GM18508 (cell line): ENCODE data around the gene PLIN5.

Experiments
- ATAC-seq: cut with Tn5 transposase; IDR thresholded peaks from one replicate; pipeline ENCODE4 v1.9.1; 2021; ENCODE audit warnings: moderate number of reproducible peaks; ENCODE audit not compliant: insufficient read depth, unreplicated experiment

PLIN5 gene

DNA sequence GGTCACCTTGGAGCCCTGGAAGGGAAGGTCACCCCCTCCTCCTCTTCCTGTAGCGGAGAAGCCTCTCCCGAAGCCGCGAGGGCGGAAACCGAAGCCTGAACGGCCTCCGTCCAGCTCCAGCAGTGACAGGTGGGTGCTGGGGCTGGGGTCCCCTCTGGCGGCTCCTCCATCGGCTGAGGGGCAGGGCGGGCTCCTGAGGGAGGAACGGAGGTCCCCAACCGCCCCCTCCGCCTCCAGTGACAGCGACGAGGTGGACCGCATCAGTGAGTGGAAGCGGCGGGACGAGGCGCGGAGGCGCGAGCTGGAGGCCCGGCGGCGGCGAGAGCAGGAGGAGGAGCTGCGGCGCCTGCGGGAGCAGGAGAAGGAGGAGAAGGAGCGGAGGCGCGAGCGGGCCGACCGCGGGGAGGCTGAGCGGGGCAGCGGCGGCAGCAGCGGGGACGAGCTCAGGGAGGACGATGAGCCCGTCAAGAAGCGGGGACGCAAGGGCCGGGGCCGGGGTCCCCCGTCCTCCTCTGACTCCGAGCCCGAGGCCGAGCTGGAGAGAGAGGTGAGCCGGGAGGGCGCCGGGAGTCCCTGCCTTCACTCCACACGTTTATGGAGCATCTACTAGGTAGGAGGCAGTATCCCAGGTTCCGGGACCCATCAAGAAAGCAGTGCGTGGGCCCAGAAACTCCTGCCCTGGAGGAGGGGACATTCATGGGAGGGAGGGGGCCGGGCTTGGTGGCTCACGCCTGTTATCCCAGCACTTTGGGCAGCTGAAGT lies 40.9 kb downstream of the PLIN5 start:
- no peak for ATAC-seq

- ATAC-seq = no peak
These were observed 41.7 kb downstream of the PLIN5 start for GRCh38 chr19:4493104-4493928.

DNA sequence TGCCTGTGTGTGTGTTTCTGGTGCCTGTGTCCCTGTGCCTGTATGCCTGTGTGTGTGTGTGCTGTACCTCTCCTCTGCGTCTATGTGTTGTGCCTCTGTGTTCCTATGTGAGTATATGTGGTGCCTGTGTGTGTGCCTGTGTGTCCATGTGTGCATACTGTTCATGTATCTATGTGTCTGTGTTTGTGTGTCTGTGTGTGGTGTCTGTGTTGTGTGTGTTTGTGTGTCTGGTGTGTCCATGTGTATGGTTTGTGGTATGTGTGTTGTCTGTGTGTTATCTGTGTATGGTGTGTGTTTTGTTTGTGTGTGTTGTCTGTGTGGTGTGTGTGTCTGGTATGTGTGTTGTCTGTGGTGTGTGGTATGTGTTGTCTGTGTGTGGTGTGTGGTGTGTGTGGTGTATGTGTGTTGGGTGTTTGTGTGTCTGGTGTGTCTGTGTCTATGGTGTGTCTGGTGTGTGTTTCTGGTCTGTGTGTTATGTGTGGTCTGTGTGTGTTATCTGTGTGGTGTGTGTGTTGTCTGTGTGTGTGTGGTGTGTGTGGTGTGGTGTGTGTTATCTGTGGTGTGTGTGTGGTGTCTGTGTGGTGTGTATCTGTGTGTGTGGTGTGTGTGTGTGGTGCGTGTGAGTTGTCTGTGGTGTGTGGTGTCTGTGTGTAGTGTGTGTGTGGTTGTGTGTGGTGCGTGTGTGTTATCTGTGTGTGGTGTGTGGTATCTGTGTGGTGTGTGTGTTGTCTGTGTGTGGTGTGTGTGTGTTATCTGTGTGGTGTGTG lies 42.5 kb downstream of the PLIN5 start:
- no peak for ATAC-seq

DNA sequence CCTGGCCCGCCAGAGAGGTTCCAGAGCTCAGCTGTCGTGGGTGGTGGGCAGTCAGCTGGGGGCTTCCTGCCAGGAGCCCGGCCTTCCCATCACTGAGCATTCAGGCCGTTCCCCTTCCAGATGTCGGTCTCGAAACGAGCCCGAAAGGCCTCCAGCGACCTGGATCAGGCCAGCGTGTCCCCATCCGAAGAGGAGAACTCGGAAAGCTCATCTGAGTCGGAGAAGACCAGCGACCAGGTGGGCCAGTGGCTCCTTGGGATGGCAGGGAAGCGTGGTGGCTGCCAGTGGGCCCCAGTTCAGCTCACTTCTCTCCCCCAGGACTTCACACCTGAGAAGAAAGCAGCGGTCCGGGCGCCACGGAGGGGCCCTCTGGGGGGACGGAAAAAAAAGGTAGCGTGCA lies 43.6 kb downstream of the PLIN5 start:
- no peak for ATAC-seq

DNA sequence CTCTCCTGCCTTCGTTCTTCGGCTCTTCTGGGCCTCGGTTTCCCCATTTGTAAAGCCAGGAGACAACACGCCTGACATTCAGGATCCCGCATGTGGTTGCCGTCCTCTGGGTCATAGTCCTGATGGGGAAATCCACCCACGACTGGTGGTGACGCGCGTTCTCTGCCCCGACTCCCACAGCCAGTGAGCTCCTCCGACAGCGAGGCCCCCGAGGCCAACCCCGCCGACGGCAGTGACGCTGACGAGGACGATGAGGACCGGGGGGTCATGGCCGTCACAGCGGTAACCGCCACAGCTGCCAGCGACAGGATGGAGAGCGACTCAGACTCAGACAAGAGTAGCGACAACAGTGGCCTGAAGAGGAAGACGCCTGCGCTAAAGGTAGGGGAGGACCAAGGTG lies 46.5 kb downstream of the PLIN5 start:
- no peak for ATAC-seq

DNA sequence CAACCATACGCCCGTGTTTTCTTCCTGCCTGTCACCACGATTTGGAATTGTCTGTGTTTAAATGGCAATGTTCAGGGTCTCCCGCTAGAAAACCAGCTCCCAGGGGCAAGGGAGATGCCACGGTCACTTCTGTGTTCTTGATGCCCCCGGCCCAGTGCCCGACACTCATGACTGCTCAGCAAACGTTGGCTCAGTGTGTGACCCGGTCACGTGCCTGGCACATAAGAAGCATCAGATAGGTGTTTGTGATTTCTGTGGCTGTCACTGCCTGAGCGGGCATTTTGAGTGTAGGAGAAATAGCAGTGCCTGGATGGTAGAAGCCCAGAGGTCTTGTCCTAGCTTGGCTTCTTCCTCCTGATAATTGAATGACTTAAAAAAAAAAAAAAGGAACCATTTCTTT lies 47.5 kb downstream of the PLIN5 start:
- ATAC-seq = no peak

GRCh38 chr19:4483385-4483784 lies 51.6 kb downstream of the PLIN5 start:
- ATAC-seq = no peak

DNA sequence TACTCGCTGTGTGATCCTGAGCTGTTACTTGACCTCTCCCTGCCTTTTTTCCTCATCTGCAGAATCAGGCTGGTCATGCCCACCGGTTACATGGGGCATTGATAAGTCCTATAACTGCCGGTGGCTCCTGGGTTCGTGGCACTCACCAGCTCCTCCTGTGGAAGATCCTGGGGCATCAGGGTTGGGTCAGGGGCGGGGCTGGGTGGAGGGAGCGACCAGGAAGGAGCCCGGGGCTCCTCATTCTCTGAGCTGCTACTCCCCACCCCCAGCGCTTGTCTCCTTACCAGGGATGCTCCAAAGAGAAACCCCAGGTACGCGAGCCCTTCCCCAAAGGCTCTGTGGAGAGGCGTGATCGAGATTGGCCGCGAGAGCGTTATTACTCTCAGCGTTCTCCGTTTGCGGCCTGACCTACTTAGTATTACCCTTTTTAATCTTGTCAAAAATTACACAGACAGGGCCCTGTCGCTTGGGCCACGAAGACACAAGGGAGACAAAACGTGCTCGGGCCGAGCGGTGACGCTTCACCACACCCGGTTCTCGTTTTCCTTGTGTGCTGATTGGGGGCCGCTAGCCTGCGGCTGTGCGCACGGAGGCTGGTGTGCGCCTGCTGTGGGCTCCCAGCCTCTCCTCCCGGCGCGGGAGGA lies 52.2 kb downstream of the PLIN5 start:
- ATAC-seq = no peak

DNA sequence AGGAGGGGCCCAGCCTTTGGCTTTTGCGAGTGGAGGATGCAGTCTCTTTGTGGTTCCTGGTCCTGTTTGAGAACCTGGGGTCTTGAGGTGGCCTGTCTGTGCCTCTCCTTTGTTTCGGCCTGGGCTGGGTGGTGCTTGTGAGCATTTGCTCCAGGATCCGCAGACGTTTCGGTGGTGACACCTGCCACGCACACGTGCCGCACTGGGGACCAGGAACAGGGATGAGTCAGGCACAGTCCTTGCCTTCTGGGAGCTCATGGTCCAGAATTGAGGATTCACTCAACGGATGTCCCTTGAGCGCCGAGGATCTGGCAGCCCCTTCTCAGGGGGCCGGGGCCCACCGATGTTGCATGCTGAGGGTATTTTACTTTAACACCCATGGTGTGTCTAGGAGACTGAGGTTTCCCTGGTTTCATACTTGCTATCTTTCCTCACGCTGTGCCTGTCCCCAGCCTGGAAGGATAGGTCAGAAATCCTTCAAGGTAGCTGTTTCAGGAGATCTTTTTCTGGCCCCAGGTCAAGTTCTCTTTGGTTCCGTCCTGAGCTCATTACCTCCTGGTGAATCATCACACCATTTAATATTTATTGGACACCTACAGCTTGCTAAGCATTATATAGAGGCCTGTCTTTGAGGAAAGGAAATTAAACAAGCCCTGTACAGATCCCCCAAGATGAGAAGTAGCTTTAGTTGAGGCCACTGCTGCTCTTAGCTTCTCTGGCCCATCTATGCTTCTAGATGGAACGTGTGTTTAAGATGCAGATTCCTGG lies 57.8 kb downstream of the PLIN5 start:
- no peak for ATAC-seq

GRCh38 chr19:4474514-4475022 lies 60.5 kb downstream of the PLIN5 start:
- no peak for ATAC-seq

GRCh38 chr19:4473763-4474513 lies 61.1 kb downstream of the PLIN5 start:
- no peak for ATAC-seq

GRCh38 chr19:4473011-4473762 lies 61.8 kb downstream of the PLIN5 start:
- no peak for ATAC-seq
